AML-193 (cell line): ENCODE results near the gene PAIP2.

Source experiments
- DNase-seq, 2 experiments: peaks; one replicate each; lab custom pipeline; 2025; lab: John Stamatoyannopoulos, UW

The PAIP2 gene

GRCh38 chr5:139410993-139411828 lies 69.6 kb downstream of the PAIP2 start:
- DNase-seq, result no peak

GRCh38 chr5:139413153-139413552 lies 71.5 kb downstream of the PAIP2 start:
- DNase-seq, result no peak

- DNase-seq, result no peak
These were observed 72.3 kb downstream of the PAIP2 start for GRCh38 chr5:139413963-139414362.

GRCh38 chr5:139414581-139415130 lies 73.0 kb downstream of the PAIP2 start:
- no peak for DNase-seq

- DNase-seq, result no peak
These were observed 73.7 kb downstream of the PAIP2 start for GRCh38 chr5:139415221-139415861.

GRCh38 chr5:139415869-139416268 lies 74.2 kb downstream of the PAIP2 start:
- no peak for DNase-seq

- DNase-seq, result no peak
These were observed 75.0 kb downstream of the PAIP2 start for GRCh38 chr5:139416651-139417050.

GRCh38 chr5:139417214-139417613 lies 75.6 kb downstream of the PAIP2 start:
- no peak for DNase-seq

GRCh38 chr5:139418793-139419192 lies 77.1 kb downstream of the PAIP2 start:
- no peak for DNase-seq
